ENCODE data around the gene ACOX3.

- no peak for TF ChIP-seq POLR2A (conservative IDR thresholded peaks at IDR 0.05)
- no peak for TF ChIP-seq TRIM25 (IDR thresholded peaks at IDR 0.05; ENCODE audit: borderline replicate concordance)
- TF ChIP-seq EZH2 (IDR thresholded peaks at IDR 0.05; ENCODE audit: borderline replicate concordance, low read depth, low read length): no peak
- no peak for TF ChIP-seq CBFB (CRISPR knock-in tag; IDR thresholded peaks at IDR 0.05)
- no peak for TF ChIP-seq BRD4 (IDR thresholded peaks at IDR 0.05)
- no peak for TF ChIP-seq POLR2AphosphoS5 (IDR thresholded peaks at IDR 0.05; ENCODE audit: control insufficient read depth, insufficient read depth, low read depth, low read length)
- TF ChIP-seq RB1 (IDR thresholded peaks at IDR 0.05; ENCODE audit: low read depth): no peak
Measured at GRCh38 chr4:8396762-8397406, 43.6 kb downstream of the ACOX3 start.

All from K562 (cell line).